Esophagus muscularis mucosa (tissue), 4 donors: Measurements from ENCODE around the gene SDHB.

Source experiments
- CTCF ChIP-seq, 3 experiments: fragments of 200-600 bp in 2 of 3; fragments of 450-650 bp in 1 of 3; sonication (generic) in 2 of 3; IDR thresholded peaks; one replicate each; pipeline ENCODE4 v1.5.1; 2017 to 2019; ENCODE audit warnings: antibody characterized with exemption in 3 of 3, mild to moderate bottlenecking in 2 of 3, moderate library complexity in 1 of 3
- EP300 ChIP-seq: sonication (generic); formaldehyde crosslinking; IDR thresholded peaks from one replicate; pipeline ENCODE4 v1.6.1; 2017; ENCODE audit warnings: antibody characterized with exemption
- POLR2A ChIP-seq: fragments of 450-650 bp; IDR thresholded peaks from one replicate; pipeline ENCODE4 v1.6.1; 2017; ENCODE audit warnings: antibody characterized with exemption, moderate library complexity, mild to moderate bottlenecking, low read depth
- POLR2AphosphoS5 ChIP-seq, 2 donors: sonication (generic); formaldehyde crosslinking; IDR thresholded peaks; one replicate each; pipeline ENCODE4 v1.6.1; 2017; ENCODE audit warnings: antibody characterized with exemption in 2 of 2

GRCh38 chr1:16993521-16994038, 60.3 kb downstream of the SDHB start:
- no peak for TF ChIP-seq EP300
- no peak for TF ChIP-seq CTCF (IDR thresholded peaks at IDR 0.05)
- no peak for TF ChIP-seq POLR2A
- no peak for TF ChIP-seq POLR2AphosphoS5 (IDR thresholded peaks at IDR 0.05)
